Activated CD4-positive, CD25-positive, alpha-beta regulatory T cell treated with anti-CD3 and anti-CD28 coated beads, Interleukin-2, amount 50 U/mL, for 24 hours (primary cell): Measurements from ENCODE around the gene THSD1.
"Not testable (repeated sequence)": the region's sequence is repeated elsewhere in the genome, so short reads cannot be mapped to it uniquely, and the experiment has no call there.

Source experiments
- ATAC-seq, 2 donors: fragments of 150-1000 bp; cut with Tn5 transposase; one replicate each; pipeline ENCODE4 v1.10.0; 2021; ENCODE audit warnings: mild to moderate bottlenecking in 1 of 2, moderate library complexity in 1 of 2

Gene THSD1

GRCh38 chr13:52348983-52349780, 56.8 kb downstream of the THSD1 start:
- peak; percentile 97 to 99 for ATAC-seq

GRCh38 chr13:52348071-52348470, 57.9 kb downstream of the THSD1 start:
- no peak for ATAC-seq

GRCh38 chr13:52345631-52346251, 60.2 kb downstream of the THSD1 start:
- ATAC-seq: no peak

- ATAC-seq: no peak
Observed at GRCh38 chr13:52345048-52345447, 60.9 kb downstream of the THSD1 start.

- no peak for ATAC-seq
Observed at GRCh38 chr13:52344108-52344507, 61.9 kb downstream of the THSD1 start.

- not testable (repeated sequence) for ATAC-seq
Observed at GRCh38 chr13:52342203-52342602, 63.8 kb downstream of the THSD1 start.

- ATAC-seq: peak; percentile 92 to 99
Observed at GRCh38 chr13:52337828-52338455, 68.0 kb downstream of the THSD1 start.

- ATAC-seq: not testable (repeated sequence)
Observed at GRCh38 chr13:52334107-52334506, 71.9 kb downstream of the THSD1 start.

- not testable (repeated sequence) for ATAC-seq
Observed at GRCh38 chr13:52331844-52332243, 74.1 kb downstream of the THSD1 start.
